GM18526 (cell line): ENCODE measurements around the gene CCSER1.

Experiments used
- POLR2A ChIP-seq: IDR thresholded peaks from 3 replicates; pipeline ENCODE4 v1.6.1; 2011; ENCODE audit not compliant: insufficient read length; ENCODE audit errors: extremely low read depth

CCSER1 gene

GRCh38 chr4:91621446-91621845, 1494.3 kb downstream of the CCSER1 start:
- TF ChIP-seq POLR2A, result no peak

- TF ChIP-seq POLR2A, result no peak
Measured at GRCh38 chr4:91622925-91623602, 1495.9 kb downstream of the CCSER1 start.

GRCh38 chr4:91630054-91630453, 1502.9 kb downstream of the CCSER1 start:
- TF ChIP-seq POLR2A, result no peak

GRCh38 chr4:91630764-91631163, 1503.6 kb downstream of the CCSER1 start:
- TF ChIP-seq POLR2A, result no peak

GRCh38 chr4:91631335-91631734, 1504.1 kb downstream of the CCSER1 start:
- TF ChIP-seq POLR2A, result no peak

- TF ChIP-seq POLR2A, result no peak
Measured at GRCh38 chr4:91636083-91636482, 1508.9 kb downstream of the CCSER1 start.
